Fibroblast of peridontal ligament (primary cell): ENCODE data around the gene LTA.
A peak's percentile ranks its signal among the peaks of the same experiment; 100 is the strongest.

Experiments used
- DNase-seq: peaks from one replicate; pipeline ENCODE4 v3.0.0-alpha.2; 2010; ENCODE audit errors: extremely low read depth

LTA gene, protein sequence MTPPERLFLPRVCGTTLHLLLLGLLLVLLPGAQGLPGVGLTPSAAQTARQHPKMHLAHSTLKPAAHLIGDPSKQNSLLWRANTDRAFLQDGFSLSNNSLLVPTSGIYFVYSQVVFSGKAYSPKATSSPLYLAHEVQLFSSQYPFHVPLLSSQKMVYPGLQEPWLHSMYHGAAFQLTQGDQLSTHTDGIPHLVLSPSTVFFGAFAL

GRCh38 chr6:31572041-31572911 lies at the start of gene LTA:
TSS of gene LTA (plus strand) at chr6:31572289. CDS start at chr6:31572743, 454 bp downstream.
- DNase-seq = no peak

- DNase-seq = no peak
Observed at GRCh38 chr6:31525553-31525931, 46.5 kb upstream of the LTA start.

- DNase-seq = no peak
Observed at GRCh38 chr6:31525932-31526591, 46.0 kb upstream of the LTA start.

GRCh38 chr6:31528307-31528777 lies 43.7 kb upstream of the LTA start:
- no peak for DNase-seq

GRCh38 chr6:31528821-31529328 lies 43.2 kb upstream of the LTA start, which contains the start of gene MCCD1:
TSS of gene MCCD1 (plus strand) at chr6:31528962. CDS start at chr6:31529015, 53 bp downstream.
- no peak for DNase-seq

GRCh38 chr6:31529329-31530150 lies 42.5 kb upstream of the LTA start:
- DNase-seq = no peak

GRCh38 chr6:31530659-31531058 lies 41.4 kb upstream of the LTA start:
- DNase-seq = no peak

DNA sequence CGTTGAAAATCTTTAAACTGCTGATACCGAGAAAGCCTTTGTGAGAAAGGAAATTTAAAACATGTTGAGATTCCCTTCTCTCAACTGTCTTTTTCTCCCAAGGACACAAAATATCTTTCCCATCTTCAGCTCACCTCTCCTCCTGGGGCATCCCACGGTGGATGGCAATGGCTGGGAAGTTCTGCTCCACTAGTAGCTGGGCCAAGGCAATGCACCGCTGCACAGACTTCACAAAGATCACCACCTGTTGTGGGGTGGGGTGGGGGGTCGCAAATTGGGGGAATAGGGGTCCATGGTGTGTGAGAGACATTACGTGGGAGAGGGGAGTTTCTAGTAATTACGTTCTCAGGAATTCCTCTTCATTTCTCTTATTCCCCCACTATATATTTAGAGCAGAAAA lies 40.9 kb upstream of the LTA start:
- DNase-seq = no peak

DNA sequence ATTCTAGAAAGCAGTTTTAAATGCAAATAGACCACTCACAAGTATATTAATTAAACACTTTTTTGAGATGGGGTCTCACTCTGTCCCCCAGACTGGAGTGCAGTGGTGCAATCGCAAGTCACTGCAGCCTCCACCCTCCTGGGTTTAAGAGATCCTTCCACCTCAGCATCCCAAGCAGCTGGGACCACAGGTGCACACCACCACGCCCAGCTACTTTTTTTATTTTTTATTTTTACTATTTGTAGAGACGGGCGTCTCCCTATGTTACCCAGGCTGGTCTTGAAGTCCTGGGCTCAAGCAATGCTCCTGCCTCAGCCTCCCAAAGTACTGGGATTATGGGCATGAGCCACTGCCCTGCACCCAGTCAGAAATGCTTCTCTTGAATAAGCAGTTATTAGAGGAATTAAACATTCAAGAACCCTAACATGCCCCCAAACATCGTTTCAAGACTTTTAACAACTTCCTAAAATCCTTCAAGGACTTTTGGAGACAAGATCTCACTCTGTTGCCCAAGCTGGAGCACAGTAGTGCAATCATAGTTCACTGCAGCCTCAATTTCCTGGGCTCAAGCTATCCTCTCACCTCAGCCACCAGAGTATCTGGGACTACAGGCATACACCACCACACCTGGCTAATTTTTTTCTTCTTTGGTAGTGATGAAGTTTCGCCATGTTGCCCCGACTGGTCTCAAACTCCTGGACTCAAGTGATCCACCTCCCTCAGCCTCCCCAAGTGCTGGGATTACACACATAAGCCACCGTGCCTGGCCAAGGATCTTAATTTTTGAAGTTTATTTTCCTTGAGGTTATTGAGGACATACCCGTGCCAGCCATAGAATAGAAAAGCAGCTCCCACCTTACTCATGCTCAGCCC lies 40.1 kb upstream of the LTA start:
- DNase-seq = no peak

- no peak for DNase-seq
Observed at GRCh38 chr6:31532644-31533454, 39.2 kb upstream of the LTA start.

- no peak for DNase-seq
Observed at GRCh38 chr6:31533455-31533841, 38.6 kb upstream of the LTA start.

- DNase-seq = no peak
Observed at GRCh38 chr6:31534011-31534410, 38.1 kb upstream of the LTA start.

DNA sequence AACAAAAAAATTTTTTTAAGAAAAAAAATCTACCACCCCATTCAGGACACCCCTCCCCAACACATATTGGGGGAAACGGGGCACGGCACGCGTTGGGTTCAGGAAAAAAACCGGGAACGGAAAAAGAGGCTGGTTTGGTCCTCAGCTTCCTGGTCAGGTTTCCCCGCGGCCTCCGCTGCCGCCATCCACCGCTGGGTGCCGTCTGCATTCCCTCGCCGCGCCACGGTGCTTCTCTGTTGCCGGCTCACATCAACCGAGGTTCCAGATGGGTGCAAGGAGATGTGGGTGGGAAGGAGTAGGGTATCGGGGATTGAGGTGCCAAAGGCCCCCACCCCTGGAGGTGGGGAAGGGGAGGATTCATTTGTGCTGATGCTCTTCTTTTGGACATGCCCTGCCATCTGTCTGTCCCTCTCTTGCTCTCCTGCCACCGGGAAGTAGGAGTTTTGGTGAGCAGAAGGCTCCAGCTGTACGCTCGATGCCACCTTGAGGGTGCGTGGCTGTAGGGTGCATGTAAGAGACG lies 37.5 kb upstream of the LTA start:
- DNase-seq = no peak

GRCh38 chr6:31535538-31536324 lies 36.4 kb upstream of the LTA start:
- no peak for DNase-seq

DNA sequence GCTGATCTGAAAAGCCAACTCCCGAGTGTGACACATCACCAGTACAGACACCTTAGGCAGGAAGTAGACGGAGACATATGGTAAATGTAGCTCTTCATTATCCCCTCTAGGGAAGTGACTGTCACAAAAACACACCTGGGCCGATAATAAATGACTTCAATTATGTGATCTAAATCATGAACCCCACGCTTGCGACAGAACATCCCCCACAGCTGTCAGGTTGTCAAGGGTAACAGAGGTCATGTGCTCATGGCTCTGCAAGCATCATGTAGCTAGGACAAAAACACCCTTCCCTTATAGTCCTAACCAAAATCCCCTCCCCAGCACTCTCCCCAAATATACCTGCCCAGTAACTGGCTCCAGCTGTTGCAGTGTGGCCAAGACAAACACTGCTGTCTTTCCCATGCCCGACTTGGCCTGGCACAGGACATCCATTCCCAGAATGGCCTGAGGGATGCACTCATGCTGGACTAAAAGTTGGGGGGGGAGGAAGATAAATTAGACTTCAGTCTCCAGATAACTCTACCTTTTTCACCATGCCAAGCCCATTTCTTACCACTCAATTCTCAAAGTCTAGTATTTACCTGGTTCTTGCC lies 33.2 kb upstream of the LTA start:
- DNase-seq = no peak

DNA sequence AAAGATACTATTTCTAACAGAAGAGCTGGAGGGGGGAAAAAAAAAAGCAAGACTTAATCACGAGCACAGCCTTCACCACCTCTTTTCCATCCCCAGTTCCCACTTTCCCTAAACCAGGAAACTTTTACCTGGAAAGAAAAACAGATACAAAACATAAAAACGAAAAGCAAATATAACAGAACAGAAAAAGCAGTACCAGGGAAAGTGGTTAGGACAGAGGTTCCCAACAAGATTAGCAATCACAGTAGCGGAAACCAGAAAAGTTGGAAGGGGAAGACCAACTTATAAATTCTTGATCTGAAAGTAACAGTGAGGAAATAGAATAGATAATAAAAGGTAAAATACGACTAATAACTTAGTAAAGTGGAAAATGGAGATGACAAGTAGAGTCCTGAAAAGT lies 31.4 kb upstream of the LTA start:
- no peak for DNase-seq

- peak; percentile 52 for DNase-seq
Observed at GRCh38 chr6:31541059-31541657, 30.9 kb upstream of the LTA start.
